SJSA1 (cell line): ENCODE data around the gene GTF2A1. TPM values are rescaled to one million over a fixed set of nuclear protein-coding genes. Genes with fewer than 3 reads are reported as not detected.

Experiments used
- DNase-seq, 2 experiments: peaks; one replicate each; pipeline ENCODE4 v3.0.0-alpha.2; 2015 to 2020; ENCODE audit warnings: low spot score in 2 of 2, low read depth in 1 of 2
- H3K27ac ChIP-seq: fragments of 250-450 bp; sonication (Bioruptor Pico); 2 replicates; pipeline ENCODE4 v1.5.1; 2020; ENCODE audit warnings: mild to moderate bottlenecking, moderate library complexity
- H3K27me3 ChIP-seq: fragments of 250-450 bp; sonication (Bioruptor Pico); replicated peaks from 2 replicates; pipeline ENCODE4 v1.5.1; 2020; ENCODE audit warnings: mild to moderate bottlenecking, moderate library complexity
- H3K36me3 ChIP-seq: fragments of 250-450 bp; sonication (Bioruptor Pico); 2 replicates; pipeline ENCODE4 v1.5.1; 2020; ENCODE audit warnings: mild to moderate bottlenecking
- H3K4me1 ChIP-seq: fragments of 250-450 bp; sonication (Bioruptor Pico); replicated peaks from 2 replicates; pipeline ENCODE4 v1.6.1; 2021; ENCODE audit warnings: mild to moderate bottlenecking
- H3K4me3 ChIP-seq: fragments of 250-450 bp; sonication (Bioruptor Pico); 2 replicates; pipeline ENCODE4 v1.5.1; 2020; ENCODE audit warnings: mild to moderate bottlenecking
- H3K9me3 ChIP-seq: fragments of 250-450 bp; sonication (Bioruptor Pico); replicated peaks from 2 replicates; pipeline ENCODE4 v1.5.1; 2020; ENCODE audit warnings: mild to moderate bottlenecking
- total RNA-seq: library from RNA; depleted of rRNA; stranded (reverse); fragments of >200 nt; shearing (Covaris generic); gene quantifications from 2 replicates; pipeline ENCODE4 v1.2.3, GENCODE V29; 2014; rRNA removed

Gene GTF2A1
- total RNA-seq, 1 experiment from 2014 or later, result 39.9 TPM

DNA sequence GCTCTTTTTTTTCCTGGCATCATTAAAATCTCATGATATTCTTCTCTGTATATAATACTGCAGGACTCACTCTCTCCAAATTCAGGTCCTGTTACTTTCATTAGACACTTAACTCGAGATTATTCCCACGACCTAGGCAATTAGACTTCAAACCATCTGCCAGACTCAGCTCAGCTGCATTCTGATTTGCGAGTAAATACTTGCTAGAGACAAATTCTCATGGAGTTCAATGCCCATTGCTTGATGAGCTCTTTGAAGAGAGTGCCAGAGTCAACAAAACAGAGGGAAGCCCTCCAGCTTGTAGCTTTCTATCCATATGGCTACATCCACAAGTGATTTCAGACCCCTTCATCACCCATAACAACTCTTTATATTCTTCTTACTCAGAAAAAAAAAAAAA lies 88.3 kb downstream of the GTF2A1 start:
- no peak overlapping the region for H3K27ac ChIP-seq
- DNase-seq, result no peak
- no peaks in the 10 kb centered on the region for H3K9me3 ChIP-seq
- no peaks in the 10 kb centered on the region for H3K27me3 ChIP-seq
- H3K36me3 ChIP-seq, result no peaks in the 10 kb centered on the region
- H3K4me3 ChIP-seq, result no peak overlapping the region
- no peaks in the 10 kb centered on the region for H3K4me1 ChIP-seq

DNA sequence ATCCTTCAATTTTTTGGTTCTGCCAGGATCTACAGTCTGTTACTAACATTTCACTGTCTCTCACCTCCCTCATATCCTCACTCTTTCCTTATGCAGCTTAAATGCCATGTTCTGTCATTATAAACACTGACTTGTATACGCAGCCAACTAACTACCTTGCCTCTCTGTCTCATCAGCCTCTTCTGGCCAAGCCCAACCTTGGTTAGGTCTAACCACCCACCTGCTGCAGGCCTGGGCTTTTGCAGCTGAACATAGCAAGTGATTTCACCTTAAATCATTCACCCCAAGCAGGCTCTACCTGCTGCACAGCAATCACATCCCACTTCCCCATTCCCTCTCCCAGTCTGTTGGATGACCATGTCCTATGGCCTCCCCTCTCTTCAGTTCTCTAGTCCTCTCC lies 91.5 kb downstream of the GTF2A1 start:
- DNase-seq, result no peak
- Histone ChIP-seq H3K9me3 (no peaks in the 10 kb centered on the region), H3K4me3 (no peak overlapping the region), H3K27me3 (no peaks in the 10 kb centered on the region), H3K4me1 (no peaks in the 10 kb centered on the region), H3K27ac (no peak overlapping the region), H3K36me3 (no peaks in the 10 kb centered on the region)

DNA sequence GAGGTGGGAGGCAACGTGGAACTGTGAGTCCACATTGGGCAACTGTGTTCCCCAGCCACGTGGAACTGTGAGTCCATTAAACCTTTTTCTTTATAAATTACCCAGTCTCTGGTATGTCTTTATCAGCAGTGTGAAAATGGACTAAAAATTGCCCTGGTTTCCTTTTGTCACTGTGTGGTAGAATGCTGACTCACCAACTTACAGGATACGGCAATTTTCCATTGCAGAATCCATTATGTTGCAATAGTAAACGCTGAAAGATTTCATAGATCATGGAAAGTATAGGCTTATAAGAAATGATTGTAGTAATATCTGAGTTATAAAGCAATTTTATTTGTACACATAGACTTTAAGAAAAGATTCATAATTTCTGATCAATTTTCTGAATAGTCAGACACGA lies 93.0 kb downstream of the GTF2A1 start:
- Histone ChIP-seq H3K36me3 (no peaks in the 10 kb centered on the region), H3K4me3 (no peak overlapping the region), H3K27ac (no peak overlapping the region), H3K9me3 (no peaks in the 10 kb centered on the region), H3K27me3 (no peaks in the 10 kb centered on the region), H3K4me1 (no peaks in the 10 kb centered on the region)
- no peak for DNase-seq

DNA sequence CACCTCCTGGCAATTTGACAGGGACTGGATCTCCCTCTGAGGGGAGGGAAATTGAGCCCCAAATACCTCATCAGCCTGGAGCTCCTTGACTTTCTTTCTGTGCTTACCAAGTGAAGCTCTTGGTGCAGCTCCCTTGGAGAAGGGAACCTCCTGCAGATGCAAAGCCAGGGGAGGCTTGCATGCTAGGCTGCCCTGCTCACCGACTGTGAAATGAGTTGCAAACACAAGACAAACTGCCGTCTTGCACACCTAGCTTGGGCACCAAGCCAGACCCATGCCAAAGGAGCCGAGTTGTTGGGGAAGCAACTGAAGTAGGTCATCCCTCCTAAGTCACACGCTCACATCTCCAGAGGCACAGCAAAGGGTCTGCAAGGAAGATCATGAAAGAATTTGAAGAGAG lies 95.2 kb downstream of the GTF2A1 start:
- Histone ChIP-seq H3K27me3 (no peaks in the 10 kb centered on the region), H3K4me3 (no peak overlapping the region), H3K36me3 (no peaks in the 10 kb centered on the region), H3K4me1 (no peaks in the 10 kb centered on the region), H3K9me3 (no peaks in the 10 kb centered on the region), H3K27ac (no peak overlapping the region)
- DNase-seq, result no peak

Other genes starting within 250 kb of the GTF2A1 start
- gene STON2, start 179.4 kb upstream of the GTF2A1 start, total RNA-seq, result 0.08 TPM in 1 of 2 replicates, not detected in the other